Uterus (tissue), 2 donors: ENCODE results near the gene HOXC12.

ENCODE experiments used
- CTCF ChIP-seq, 4 experiments: fragments of 200-600 bp in 2 of 4; fragments of 450-650 bp in 2 of 4; sonication (generic) in 2 of 4; IDR thresholded peaks; one replicate each; pipeline ENCODE4 v1.5.1; 2016 to 2019; ENCODE audit warnings: antibody characterized with exemption in 4 of 4, mild to moderate bottlenecking in 2 of 4, moderate library complexity in 1 of 4
- POLR2A ChIP-seq, 2 donors: fragments of 450-650 bp; IDR thresholded peaks; one replicate each; pipeline ENCODE4 v1.6.1; 2016; ENCODE audit warnings: antibody characterized with exemption in 2 of 2, mild to moderate bottlenecking in 1 of 2, moderate library complexity in 1 of 2

- TF ChIP-seq CTCF (IDR thresholded peaks at IDR 0.05): no peak
- no peak for TF ChIP-seq POLR2A (IDR thresholded peaks at IDR 0.05)
Observed at GRCh38 chr12:53975064-53975471, 20.4 kb downstream of the HOXC12 start.
